SK-N-SH treated with all-trans-retinoic acid at 6 μM for 48 hours (cell line): ENCODE data around the gene OR4D1.
"Not testable (repeated sequence)": the region's sequence is repeated elsewhere in the genome, so short reads cannot be mapped to it uniquely, and the experiment has no call there.

Source experiments
- ATAC-seq: fragments of 200-7000 bp; cut with Tn5 transposase; 3 replicates; pipeline ENCODE4 v1.9.1; 2020; ENCODE audit warnings: mild to moderate bottlenecking, moderate library complexity
- ARNTL ChIP-seq: fragments of 450-650 bp; formaldehyde crosslinking; IDR thresholded peaks from 2 replicates; pipeline ENCODE4 v1.5.0; 2020; ENCODE audit warnings: low read depth, mild to moderate bottlenecking, moderate library complexity, borderline replicate concordance
- BACH2 ChIP-seq: fragments of 250-450 bp; sonication (Bioruptor Pico); IDR thresholded peaks from 2 replicates; pipeline ENCODE4 v1.9.0; 2021; ENCODE audit warnings: mild to moderate bottlenecking, borderline replicate concordance
- CREB5 ChIP-seq: fragments of 250-450 bp; sonication (Bioruptor Pico); IDR thresholded peaks from 2 replicates; pipeline ENCODE4 v1.5.1; 2020; ENCODE audit warnings: low read depth, mild to moderate bottlenecking, moderate library complexity
- CSDC2 ChIP-seq: fragments of 250-450 bp; sonication (Bioruptor Pico); IDR thresholded peaks from 2 replicates; pipeline ENCODE4 v1.5.0; 2020; ENCODE audit warnings: mild to moderate bottlenecking, moderate library complexity
- ESRRG ChIP-seq: fragments of 250-450 bp; sonication (Bioruptor Pico); IDR thresholded peaks from 2 replicates; pipeline ENCODE4 v1.6.1; 2021; ENCODE audit warnings: mild to moderate bottlenecking
- GLIS3 ChIP-seq: fragments of 250-450 bp; sonication (Bioruptor Pico); IDR thresholded peaks from 2 replicates; pipeline ENCODE4 v1.5.0; 2020; ENCODE audit warnings: mild to moderate bottlenecking, moderate library complexity
- OSR1 ChIP-seq: fragments of 250-450 bp; sonication (Bioruptor Pico); IDR thresholded peaks from 2 replicates; pipeline ENCODE4 v1.8.0; 2022; ENCODE audit warnings: moderate library complexity, mild to moderate bottlenecking, inconsistent platforms
- POU6F1 ChIP-seq: fragments of 250-450 bp; sonication (Bioruptor Pico); IDR thresholded peaks from 2 replicates; pipeline ENCODE4 v1.8.0; 2021; ENCODE audit warnings: low read depth, mild to moderate bottlenecking, moderate library complexity, borderline replicate concordance
- PPARA ChIP-seq: fragments of 250-450 bp; sonication (Bioruptor Pico); IDR thresholded peaks from 2 replicates; pipeline ENCODE4 v1.5.0; 2020; ENCODE audit warnings: mild to moderate bottlenecking, borderline replicate concordance
- RARB ChIP-seq: fragments of 250-450 bp; sonication (Bioruptor Pico); IDR thresholded peaks from 2 replicates; pipeline ENCODE4 v1.8.0; 2021; ENCODE audit warnings: mild to moderate bottlenecking, moderate library complexity
- SNAI2 ChIP-seq: fragments of 250-450 bp; sonication (Bioruptor Pico); IDR thresholded peaks from 2 replicates; pipeline ENCODE4 v1.5.0; 2020; ENCODE audit warnings: mild to moderate bottlenecking, moderate library complexity
- TOX ChIP-seq: fragments of 250-450 bp; sonication (Bioruptor Pico); IDR thresholded peaks from 2 replicates; pipeline ENCODE4 v1.8.0; 2021; ENCODE audit warnings: mild to moderate bottlenecking, moderate library complexity, borderline replicate concordance
- TSHZ2 ChIP-seq: fragments of 250-450 bp; sonication (Bioruptor Pico); IDR thresholded peaks from 2 replicates; pipeline ENCODE4 v1.5.0; 2020; ENCODE audit warnings: mild to moderate bottlenecking, moderate library complexity
- ZC3H10 ChIP-seq: fragments of 250-450 bp; sonication (Bioruptor Pico); IDR thresholded peaks from 2 replicates; pipeline ENCODE4 v1.5.1; 2021; ENCODE audit warnings: mild to moderate bottlenecking, moderate library complexity
- ZFP3 ChIP-seq: fragments of 250-450 bp; sonication (Bioruptor Pico); IDR thresholded peaks from 2 replicates; pipeline ENCODE4 v1.5.0; 2020; ENCODE audit warnings: mild to moderate bottlenecking, moderate library complexity
- ZFP30 ChIP-seq: fragments of 450-650 bp; formaldehyde crosslinking; IDR thresholded peaks from 2 replicates; pipeline ENCODE4 v1.5.0; 2022; ENCODE audit warnings: mild to moderate bottlenecking, moderate library complexity
- ZNF565 ChIP-seq: fragments of 450-650 bp; formaldehyde crosslinking; conservative IDR thresholded peaks from 2 replicates; pipeline ENCODE4 v1.5.0; 2020; ENCODE audit warnings: low read depth, mild to moderate bottlenecking, moderate library complexity
- ZNF70 ChIP-seq: fragments of 450-650 bp; formaldehyde crosslinking; IDR thresholded peaks from 2 replicates; pipeline ENCODE4 v1.5.0; 2020; ENCODE audit warnings: mild to moderate bottlenecking, moderate library complexity
- ZNF8 ChIP-seq: fragments of 450-650 bp; formaldehyde crosslinking; IDR thresholded peaks from 2 replicates; pipeline ENCODE4 v1.5.0; 2020; ENCODE audit warnings: mild to moderate bottlenecking, moderate library complexity

The OR4D1 gene

GRCh38 chr17:58141505-58141904 is 6.7 kb upstream of the OR4D1 start:
- TF ChIP-seq ESRRG (CRISPR knock-in tag), result no peak
- no peak for TF ChIP-seq POU6F1 (CRISPR knock-in tag)
- no peak for TF ChIP-seq ZFP30 (CRISPR knock-in tag)
- no peak for TF ChIP-seq PPARA (CRISPR knock-in tag)
- no peak for TF ChIP-seq TSHZ2 (CRISPR knock-in tag)
- ATAC-seq, result no peak

- ATAC-seq, result not testable (repeated sequence)
Observed at GRCh38 chr17:58143335-58143734, 4.8 kb upstream of the OR4D1 start.

GRCh38 chr17:58144801-58145200 is 3.4 kb upstream of the OR4D1 start:
- TF ChIP-seq CSDC2 (CRISPR knock-in tag) (no peak), PPARA (CRISPR knock-in tag) (no peak), OSR1 (CRISPR knock-in tag) (no peak), RARB (CRISPR knock-in tag) (no peak), GLIS3 (no peak), CREB5 (CRISPR knock-in tag) (no peak), POU6F1 (CRISPR knock-in tag) (no peak), ZNF8 (CRISPR knock-in tag) (no peak), ZFP30 (CRISPR knock-in tag) (no peak), ZFP3 (CRISPR knock-in tag) (no peak), ZC3H10 (CRISPR knock-in tag) (no peak), ARNTL (CRISPR knock-in tag) (no peak), BACH2 (no peak), ZNF70 (CRISPR knock-in tag) (no peak), ZNF565 (CRISPR knock-in tag) (no peak), SNAI2 (CRISPR knock-in tag) (no peak), TSHZ2 (CRISPR knock-in tag) (no peak)
- ATAC-seq, result no peak

- TF ChIP-seq TOX (CRISPR knock-in tag), result no peak
- ATAC-seq, result no peak
Observed at GRCh38 chr17:58148609-58149008, 425 bp downstream of the OR4D1 start.
